ENCODE data around the gene CMSS1. TPM values are rescaled to one million over a fixed set of nuclear protein-coding genes. Genes with fewer than 3 reads are reported as not detected.

CMSS1 gene
- total RNA-seq, 1 experiment from 2014 or later: 86.3 TPM

GRCh38 chr3:99907959-99908544, 90.4 kb downstream of the CMSS1 start:
- H3K4me1 ChIP-seq (ENCODE audit: control insufficient read depth, insufficient read depth, low read length): 0 out of 2 replicates have a peak, but pooled peaks cover 3% of the 10 kb centered on the region
- BruUV-seq (replicated peaks): no TSS peak
- CTCF ChIA-PET: no interaction called here

DNA sequence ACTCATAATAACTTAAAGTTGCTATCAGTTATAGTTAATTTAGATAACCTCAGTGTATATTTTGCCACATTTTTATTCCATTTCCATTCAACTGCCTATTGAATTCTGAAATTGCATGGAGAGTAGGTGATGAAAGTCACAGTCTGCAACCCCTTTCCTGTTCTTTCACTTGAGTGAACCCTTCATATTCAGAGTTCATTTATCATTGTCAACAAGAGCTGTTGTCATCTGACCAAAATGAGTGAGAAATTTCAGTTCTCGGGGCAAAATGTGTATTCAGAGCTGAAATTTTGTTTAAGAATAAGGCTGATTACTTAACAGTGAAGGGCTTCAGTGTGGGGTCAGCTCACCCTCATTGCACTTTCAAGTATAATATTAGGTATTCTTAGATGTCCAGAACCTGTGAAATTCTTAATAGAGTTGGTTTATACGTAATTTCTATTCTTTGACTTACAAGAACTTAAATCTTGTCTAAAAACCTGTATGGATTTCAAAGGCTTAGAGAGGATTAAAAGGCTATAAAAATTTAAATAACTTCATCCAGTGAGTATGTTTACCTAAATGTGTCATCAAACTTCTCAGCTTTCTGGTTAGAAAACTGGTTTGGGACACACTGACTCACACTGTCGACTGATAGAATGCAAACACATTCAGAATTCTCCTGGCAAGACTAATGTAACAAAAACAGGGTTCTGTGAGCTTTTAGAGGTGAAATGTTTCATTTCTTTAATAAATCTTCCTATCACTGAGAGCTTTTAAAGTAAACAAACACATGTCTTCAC, 92.2 kb downstream of the CMSS1 start:
- ChIA-PET POLR2A (no interaction called here), CTCF (no interaction called here)
- no peaks in the 10 kb centered on the region for H3K36me3 ChIP-seq (ENCODE audit: control insufficient read depth, insufficient read depth, low read length)
- no peak overlapping the region for H3K27ac ChIP-seq (ENCODE audit: low read length)
- no peak for TF ChIP-seq REST (IDR thresholded peaks at IDR 0.05; ENCODE audit: insufficient read depth in 1 of 2, low read depth in 2 of 2, low read length in 1 of 2)
- no peak for TF ChIP-seq POLR2AphosphoS5 (IDR thresholded peaks at IDR 0.05; ENCODE audit: low read depth, low read length)
- TF ChIP-seq, protein P1, sequence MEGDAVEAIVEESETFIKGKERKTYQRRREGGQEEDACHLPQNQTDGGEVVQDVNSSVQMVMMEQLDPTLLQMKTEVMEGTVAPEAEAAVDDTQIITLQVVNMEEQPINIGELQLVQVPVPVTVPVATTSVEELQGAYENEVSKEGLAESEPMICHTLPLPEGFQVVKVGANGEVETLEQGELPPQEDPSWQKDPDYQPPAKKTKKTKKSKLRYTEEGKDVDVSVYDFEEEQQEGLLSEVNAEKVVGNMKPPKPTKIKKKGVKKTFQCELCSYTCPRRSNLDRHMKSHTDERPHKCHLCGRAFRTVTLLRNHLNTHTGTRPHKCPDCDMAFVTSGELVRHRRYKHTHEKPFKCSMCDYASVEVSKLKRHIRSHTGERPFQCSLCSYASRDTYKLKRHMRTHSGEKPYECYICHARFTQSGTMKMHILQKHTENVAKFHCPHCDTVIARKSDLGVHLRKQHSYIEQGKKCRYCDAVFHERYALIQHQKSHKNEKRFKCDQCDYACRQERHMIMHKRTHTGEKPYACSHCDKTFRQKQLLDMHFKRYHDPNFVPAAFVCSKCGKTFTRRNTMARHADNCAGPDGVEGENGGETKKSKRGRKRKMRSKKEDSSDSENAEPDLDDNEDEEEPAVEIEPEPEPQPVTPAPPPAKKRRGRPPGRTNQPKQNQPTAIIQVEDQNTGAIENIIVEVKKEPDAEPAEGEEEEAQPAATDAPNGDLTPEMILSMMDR (IDR thresholded peaks at IDR 0.05): no peak
- TF ChIP-seq SIN3A (IDR thresholded peaks at IDR 0.05; ENCODE audit: borderline replicate concordance, insufficient read depth, low read depth, low read length): no peak
- TF ChIP-seq TCF7L2 (IDR thresholded peaks at IDR 0.05; ENCODE audit: low read depth, low read length): no peak
- no TSS peak for BruUV-seq (replicated peaks)
- no peaks in the 10 kb centered on the region for H3K9me3 ChIP-seq (ENCODE audit: control insufficient read depth, insufficient read depth, low read depth, low read length)
- no peaks in the 10 kb centered on the region for H3K27me3 ChIP-seq (ENCODE audit: control insufficient read depth, insufficient read depth, low read length)
- ATAC-seq (peak; percentile 90), DNase-seq (ENCODE audit: low read depth, low spot score) (no peak)
- no peak overlapping the region for H3K4me3 ChIP-seq (ENCODE audit: low read depth in 2 of 2, low read length in 2 of 2)
- intact Hi-C loops (cut with micrococcal nuclease; ENCODE audit: unreplicated experiment) (no loop called here), in situ Hi-C loops (cut with HindIII; ENCODE audit: low pct_unique_long_range_greater_than_20kb, low sequenced_read_pairs) (no loop called here)
- H3K4me1 ChIP-seq (ENCODE audit: control insufficient read depth, insufficient read depth, low read length): 0 out of 2 replicates have a peak, but pooled peaks cover 3% of the 10 kb centered on the region

More at GRCh38 chr3:99907959-99908544, 90.4 kb downstream of the CMSS1 start:
- DNase-seq (ENCODE audit: low read depth, low spot score) (no peak), ATAC-seq (no peak)
- no peaks in the 10 kb centered on the region for H3K9me3 ChIP-seq (ENCODE audit: control insufficient read depth, insufficient read depth, low read depth, low read length)
- intact Hi-C loops (cut with micrococcal nuclease; ENCODE audit: unreplicated experiment) (no loop called here), in situ Hi-C loops (cut with HindIII; ENCODE audit: low pct_unique_long_range_greater_than_20kb, low sequenced_read_pairs) (no loop called here)
- no peak overlapping the region for H3K27ac ChIP-seq (ENCODE audit: low read length)
- H3K27me3 ChIP-seq (ENCODE audit: control insufficient read depth, insufficient read depth, low read length): no peaks in the 10 kb centered on the region
- TF ChIP-seq TCF7L2 (IDR thresholded peaks at IDR 0.05; ENCODE audit: low read depth, low read length) (0 out of 2 replicates have a peak, but pooled peaks have one; percentile 15), POLR2AphosphoS5 (IDR thresholded peaks at IDR 0.05; ENCODE audit: low read depth, low read length) (no peak), SIN3A (IDR thresholded peaks at IDR 0.05; ENCODE audit: borderline replicate concordance, insufficient read depth, low read depth, low read length) (no peak), REST (IDR thresholded peaks at IDR 0.05; ENCODE audit: insufficient read depth in 1 of 2, low read depth in 2 of 2, low read length in 1 of 2) (no peak)
- TF ChIP-seq, protein P1 (IDR thresholded peaks at IDR 0.05): no peak
- H3K4me3 ChIP-seq (ENCODE audit: low read depth in 2 of 2, low read length in 2 of 2): no peak overlapping the region
- no peaks in the 10 kb centered on the region for H3K36me3 ChIP-seq (ENCODE audit: control insufficient read depth, insufficient read depth, low read length)
- POLR2A ChIA-PET: no interaction called here
